ENCODE results near the gene SAC3D1.

The SAC3D1 gene

DNA sequence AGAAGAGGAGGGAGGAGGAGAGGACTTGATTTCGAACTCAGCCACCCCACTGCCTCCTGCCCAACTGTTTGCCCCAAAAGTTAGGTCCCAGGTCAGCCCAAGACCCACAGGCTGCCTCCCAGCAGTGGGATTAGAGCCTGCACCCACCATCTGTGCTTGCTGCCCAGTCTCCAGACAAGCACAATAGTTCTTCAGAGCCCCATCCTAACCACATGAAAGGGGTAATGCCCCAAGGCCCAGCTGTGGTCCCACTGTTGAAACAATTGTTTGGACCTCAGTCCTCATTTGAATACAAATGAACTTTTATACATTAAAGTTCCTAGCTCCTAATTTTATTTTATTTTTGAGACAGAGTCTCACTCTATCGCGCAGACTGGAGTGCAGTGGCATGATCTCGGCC lies 49.6 kb downstream of the SAC3D1 start:
- TF ChIP-seq, protein P1, sequence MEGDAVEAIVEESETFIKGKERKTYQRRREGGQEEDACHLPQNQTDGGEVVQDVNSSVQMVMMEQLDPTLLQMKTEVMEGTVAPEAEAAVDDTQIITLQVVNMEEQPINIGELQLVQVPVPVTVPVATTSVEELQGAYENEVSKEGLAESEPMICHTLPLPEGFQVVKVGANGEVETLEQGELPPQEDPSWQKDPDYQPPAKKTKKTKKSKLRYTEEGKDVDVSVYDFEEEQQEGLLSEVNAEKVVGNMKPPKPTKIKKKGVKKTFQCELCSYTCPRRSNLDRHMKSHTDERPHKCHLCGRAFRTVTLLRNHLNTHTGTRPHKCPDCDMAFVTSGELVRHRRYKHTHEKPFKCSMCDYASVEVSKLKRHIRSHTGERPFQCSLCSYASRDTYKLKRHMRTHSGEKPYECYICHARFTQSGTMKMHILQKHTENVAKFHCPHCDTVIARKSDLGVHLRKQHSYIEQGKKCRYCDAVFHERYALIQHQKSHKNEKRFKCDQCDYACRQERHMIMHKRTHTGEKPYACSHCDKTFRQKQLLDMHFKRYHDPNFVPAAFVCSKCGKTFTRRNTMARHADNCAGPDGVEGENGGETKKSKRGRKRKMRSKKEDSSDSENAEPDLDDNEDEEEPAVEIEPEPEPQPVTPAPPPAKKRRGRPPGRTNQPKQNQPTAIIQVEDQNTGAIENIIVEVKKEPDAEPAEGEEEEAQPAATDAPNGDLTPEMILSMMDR (IDR thresholded peaks at IDR 0.05; ENCODE audit: extremely low read depth, missing control alignments) = no peak
- DNase-seq (ENCODE audit: low spot score) = no peak
